Measurements from ENCODE around the gene PET100.

The PET100 gene

GRCh38 chr19:7612282-7613274 is 17.0 kb upstream of the PET100 start:
- DNase-seq = no peak

- no peak for DNase-seq
Observed at GRCh38 chr19:7614859-7615741, 14.5 kb upstream of the PET100 start.

DNA sequence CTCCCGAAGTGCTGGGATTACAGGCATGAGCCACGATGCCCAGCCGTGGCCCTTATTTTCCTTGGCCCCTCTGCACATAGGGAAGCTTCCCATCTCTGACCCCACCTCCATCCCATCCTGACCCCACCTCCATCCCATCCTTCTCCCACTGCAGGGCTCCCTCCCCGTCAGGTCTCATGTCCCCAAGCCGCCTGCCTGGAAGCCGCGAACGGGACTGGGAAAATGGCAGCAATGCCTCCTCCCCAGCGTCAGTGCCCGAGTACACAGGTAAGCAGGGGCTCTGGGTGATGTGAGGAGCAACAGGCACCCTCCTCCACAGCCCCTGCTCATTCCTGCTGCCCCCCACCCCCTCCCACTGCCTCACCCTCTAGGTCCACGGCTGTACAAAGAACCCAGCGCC is 12.4 kb upstream of the PET100 start:
- DNase-seq = no peak

- DNase-seq = no peak
Observed at GRCh38 chr19:7617735-7618134, 11.9 kb upstream of the PET100 start.

DNA sequence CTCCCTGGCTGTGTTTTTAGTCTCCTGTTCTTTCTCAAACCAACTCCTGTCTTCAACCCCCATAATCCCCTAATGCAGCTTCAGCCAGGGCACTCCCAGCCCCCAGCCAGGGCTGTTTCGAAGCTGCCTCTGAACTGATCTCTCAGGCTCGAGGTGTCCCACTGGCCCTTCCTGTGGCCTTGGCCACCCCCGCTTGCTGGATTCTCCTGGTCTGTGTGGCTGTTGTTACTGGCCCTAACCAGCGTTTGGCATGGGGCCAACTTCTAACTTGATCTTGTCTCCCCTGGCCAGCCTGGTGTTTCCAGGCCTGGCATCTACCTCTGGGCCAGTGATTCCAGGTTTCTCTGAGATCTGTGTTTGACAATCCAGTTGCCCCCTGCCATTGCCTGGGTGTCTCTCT is 11.2 kb upstream of the PET100 start:
- no peak for DNase-seq

- DNase-seq = no peak
Observed at GRCh38 chr19:7618771-7619510, 10.7 kb upstream of the PET100 start.

- no peak for DNase-seq
Observed at GRCh38 chr19:7619671-7620441, 9.7 kb upstream of the PET100 start.

DNA sequence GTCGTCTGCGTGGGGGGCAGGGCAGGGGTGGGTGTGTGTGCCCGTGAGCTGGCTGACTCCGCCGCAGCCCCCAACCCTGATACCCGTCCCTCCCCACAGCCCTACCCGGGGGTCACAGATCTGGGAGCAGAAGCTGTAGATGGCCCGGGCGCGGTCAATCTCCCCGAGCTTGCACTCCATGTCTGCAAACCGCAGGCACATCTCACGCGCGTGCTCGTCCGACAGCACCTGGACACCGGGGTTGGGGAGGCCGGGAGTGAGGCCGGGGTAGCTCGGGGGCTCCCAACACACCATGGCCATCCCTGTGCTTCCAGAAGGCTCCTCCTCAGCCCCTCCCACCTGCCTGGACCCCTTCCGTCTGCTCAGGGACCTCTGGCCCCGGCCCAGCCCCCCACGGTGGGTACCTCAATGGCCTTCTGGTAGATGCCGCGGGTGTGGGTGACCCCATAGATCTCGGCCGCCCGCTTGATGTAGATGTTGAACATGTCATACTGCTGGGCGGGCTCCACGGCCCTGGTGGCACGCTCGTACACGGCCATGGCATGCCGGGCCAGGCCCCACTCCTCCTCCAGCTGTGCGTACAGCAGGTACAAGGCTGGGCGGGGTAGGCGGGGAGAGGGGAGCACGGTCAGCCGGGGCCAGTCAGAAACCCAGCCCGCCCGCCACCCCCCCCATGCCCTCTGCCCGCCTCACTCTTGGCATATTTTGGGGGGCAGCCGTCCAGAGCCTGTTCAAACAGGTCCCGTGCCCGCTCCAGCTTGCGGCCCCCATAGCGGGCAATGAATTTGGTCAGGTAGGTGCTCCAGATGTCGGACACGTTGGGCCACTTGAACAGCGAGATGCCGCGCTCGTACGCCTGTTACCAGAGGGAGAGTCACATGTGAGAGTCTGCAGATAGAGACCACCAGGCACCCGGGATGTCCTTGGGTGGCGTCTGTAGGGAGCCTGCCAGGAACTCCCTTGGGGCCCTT is 8.9 kb upstream of the PET100 start:
- no peak for DNase-seq

DNA sequence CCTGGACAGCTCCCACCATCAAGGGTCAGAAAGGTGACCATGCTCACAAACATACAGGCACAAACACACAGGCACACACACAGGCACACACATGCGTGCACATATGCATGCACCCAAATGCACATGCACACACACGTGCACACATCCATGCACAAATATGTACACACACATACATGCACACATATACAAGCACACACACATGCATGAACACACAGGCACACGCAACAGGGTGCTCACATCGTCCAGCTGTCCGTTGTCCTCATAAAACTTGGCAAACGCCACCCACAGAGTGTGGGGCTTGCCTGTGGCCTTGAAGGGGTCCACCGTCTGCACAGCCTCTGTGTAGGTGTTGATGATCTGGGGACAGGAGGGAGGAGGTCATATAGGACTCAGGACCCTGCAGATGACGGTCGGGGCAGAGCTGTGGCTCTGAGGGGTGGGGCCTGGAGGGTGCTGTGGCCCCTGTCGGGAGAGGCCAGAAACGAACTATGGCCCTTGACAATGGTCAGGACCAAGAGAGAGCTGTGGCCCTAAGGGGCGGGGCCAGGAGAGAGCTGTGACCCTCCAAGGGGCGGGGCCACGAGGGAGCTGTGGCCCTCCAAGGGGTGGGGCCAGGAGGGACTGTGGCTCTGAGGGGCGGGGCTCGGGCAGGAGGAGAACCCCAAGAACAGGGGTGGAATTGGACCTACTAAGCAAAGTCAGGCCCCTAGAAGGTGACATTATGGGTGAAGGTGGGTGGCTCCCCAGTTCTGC is 6.5 kb upstream of the PET100 start:
- no peak for DNase-seq

DNA sequence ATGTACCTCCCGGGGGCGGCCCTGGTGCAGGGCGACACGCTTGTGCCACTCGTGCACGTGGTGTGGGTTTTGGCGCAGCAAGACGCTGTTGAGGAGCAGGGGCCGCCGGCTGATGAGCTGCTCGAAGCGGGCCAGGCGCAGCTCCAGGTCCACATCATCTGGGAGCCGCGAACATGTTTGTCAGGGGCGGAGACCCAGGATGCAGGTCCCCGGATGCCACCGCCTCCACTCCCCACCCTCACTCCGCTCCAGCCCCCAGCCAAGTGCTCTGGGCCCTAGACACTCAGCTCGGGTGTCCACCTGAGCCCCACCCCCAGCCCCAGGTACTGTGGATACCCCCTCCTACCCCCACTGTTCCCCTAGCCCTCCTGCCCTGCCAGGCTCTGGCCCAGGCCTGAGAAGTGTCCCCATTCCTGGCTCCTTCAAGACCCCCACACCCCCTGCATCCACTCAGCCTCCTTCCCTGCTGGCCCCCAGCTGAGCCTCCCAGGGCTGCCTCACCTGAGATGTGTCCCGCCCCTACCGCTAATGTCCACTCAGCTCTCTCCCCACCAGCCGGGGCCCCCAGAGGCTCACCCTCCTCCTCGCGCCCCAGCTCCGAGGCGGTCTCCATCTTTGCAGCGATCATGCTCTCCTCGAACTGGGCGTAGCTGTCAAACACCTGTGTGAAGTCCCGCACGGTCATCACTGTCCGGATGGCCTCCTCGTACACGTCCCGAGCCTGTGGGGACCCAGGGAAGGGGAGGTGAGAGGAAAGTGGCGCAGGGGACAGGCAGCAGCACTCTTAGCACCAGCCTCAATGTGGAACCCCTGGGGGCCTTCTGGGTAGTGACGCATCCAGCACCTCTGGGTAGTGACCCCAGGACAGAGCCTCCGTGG is 5.6 kb upstream of the PET100 start:
- no peak for DNase-seq

- no peak for DNase-seq
Observed at GRCh38 chr19:7624810-7625209, 4.8 kb upstream of the PET100 start.

DNA sequence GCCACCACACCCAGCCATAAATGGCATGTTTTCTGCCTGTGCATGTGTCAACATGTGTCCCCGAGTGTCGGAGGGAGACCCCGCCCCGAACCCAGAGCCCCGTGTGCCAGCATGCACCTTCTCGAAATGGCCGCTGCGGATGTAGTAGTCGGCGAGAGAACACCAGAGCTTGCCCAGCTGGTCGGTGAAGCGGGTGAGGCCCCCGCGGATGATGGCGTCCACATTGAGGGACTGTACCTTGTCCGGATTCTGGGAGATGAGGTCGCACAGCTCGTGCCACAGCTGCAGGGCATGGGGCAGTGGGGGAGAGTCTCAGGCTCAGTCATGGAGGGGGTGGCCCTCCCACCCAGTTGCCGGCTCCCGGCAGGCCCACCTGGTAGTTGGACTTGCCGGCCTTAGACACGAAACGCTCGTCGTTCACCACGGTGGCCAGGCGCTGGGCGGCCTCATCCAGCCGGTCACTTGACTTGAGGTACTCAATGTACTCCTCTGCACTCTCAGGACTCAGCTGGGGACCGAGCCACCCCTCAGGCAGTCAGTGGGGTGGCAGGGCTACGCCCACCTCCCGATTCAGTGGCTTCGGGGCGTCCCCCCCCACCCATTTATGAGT is 3.7 kb upstream of the PET100 start:
- DNase-seq = no peak

GRCh38 chr19:7627166-7627565 is 2.4 kb upstream of the PET100 start:
- no peak for DNase-seq

DNA sequence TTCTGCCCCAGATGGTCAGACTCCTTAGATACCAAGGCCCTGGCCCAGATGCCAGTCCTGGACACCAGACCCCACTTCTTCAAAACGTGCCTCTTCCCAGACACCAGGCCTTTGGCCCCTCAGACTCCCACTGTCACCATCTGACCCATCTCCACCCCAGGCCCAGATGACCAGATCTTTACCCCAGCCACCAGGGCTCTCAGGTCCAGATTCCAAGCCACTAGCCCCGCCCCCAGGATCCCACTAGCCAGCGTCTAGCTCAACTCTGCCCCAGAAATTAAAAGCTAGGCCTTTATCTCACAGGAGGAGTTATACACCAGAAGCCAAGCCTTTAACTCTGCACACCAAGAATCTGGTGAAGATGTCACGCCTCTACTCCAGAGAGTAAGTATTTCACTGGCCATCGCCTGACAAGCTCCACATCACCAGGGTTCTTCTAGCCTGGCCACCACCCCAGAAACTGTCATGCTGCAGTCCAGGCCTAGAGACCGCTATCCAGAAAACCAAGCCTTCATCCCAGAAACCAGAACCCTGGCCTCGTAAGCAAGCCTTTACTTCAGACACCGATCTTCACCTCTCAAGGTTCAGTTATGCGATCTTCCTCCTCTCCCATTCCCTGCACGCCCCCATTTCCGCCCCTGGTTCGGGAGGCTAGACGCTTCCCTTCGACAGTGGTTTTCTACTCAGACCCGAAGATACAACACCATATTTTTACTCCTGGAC is 843 bp upstream of the PET100 start:
- DNase-seq = no peak

DNA sequence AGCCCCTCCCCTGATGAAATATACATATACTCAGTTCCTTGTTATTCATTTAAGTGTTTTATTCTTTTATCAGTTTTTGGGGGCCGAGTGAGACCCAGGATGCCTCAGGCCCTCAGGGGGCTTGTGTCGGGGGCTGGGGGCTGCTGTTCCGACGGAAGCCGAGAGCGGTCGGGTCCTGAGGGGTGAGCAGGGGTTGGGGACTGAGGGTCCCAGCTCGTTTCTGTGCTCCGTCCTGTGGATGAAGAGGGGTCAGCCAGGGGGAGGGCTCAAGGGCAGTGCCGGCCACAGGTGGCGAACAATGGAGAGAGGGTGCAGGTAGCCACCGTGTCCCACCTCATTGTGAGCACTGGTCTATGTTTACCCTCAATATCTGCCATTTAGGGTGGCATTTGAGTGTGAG is 2.0 kb downstream of the PET100 start:
- DNase-seq = no peak

DNA sequence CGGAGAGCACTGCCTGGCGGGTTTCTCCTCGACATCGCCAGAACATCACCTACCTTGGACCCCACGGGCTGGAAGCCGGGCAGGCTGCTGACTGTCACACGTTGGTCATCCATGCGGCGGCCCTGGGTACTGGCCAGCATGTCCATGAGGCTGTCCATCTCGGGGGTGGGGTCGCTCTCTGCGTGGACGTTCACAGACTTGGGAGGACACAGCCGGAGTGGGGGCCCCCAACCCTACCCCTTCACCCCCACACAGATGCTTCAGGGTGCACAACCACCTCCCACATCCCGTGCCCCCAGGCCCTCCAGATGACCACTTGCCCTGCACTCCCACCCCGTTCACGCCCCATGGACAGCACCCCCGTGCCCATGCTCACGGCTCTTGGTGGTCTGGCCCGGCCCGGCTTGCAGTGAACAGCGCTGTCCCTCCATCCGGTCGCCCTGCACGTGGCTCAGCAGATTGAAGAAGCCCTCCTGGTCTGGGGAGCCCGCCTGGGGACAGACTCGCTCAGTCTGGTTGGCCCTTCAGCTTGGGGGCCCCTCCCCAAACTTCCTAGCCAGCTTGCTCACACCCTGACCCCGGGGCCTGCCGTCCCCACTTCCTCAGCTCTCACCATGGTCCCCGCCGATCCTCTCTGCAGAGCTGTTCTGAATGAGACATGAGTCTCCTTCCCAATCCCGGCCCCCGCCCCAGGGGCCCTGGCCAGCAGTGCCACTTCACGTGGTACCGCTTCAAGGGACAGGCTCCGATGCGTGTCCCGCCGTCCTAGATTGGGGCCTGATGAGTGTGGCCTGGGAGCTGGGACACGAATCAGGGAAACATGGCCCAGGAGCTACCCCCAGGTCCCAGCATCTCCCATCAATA is 3.0 kb downstream of the PET100 start:
- DNase-seq = no peak

DNA sequence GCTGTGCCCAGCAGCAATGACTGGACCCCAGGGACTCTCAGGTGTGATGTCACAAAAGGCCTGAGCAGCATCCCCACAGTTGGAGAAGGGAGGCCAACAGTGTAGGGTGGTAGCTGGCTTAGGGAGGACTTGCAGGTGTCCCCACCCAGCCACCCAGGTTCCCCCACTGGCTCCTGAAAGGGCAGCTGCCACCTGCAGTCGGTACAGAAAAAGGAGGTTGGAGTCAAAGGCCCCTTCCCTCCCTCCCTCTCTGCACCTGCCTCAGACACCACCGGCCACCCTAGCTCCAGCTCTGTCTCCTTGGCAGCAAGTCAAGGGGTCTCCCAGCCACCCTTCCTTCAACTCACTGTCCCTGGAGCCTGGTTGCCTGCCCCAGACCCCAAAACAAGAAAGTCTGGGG is 4.1 kb downstream of the PET100 start, which contains the start of gene PCP2:
Gene PCP2 (minus strand): TSS at position 22 of the 400 bp plus-strand sequence. CDS start 262 bp downstream, outside the sequence.
- no peak for DNase-seq
